ENCODE data around the gene RPS27.
"Not testable (repeated sequence)": the region's sequence is repeated elsewhere in the genome, so short reads cannot be mapped to it uniquely, and the experiment has no call there.

RPS27 gene

DNA sequence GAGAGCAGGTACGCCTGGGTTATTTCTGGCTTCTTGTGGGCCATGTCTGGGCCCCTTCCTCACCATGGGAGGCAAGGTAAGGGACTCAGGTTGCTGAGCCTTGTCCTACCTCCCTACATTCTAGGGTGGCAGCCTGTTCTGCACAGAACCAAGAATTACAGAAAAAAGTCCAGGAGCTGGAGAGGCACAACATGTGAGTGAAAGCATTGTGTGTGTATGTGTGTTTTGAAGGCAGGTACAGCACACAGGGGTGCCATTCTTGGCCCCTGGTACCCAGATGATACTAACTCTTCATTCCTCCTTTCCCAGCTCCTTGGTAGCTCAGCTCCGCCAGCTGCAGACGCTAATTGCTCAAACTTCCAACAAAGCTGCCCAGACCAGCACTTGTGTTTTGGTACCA, 17.5 kb upstream of the RPS27 start:
- H3K36me3 ChIP-seq (ENCODE audit: control insufficient read depth, insufficient read depth, low read length), result peaks cover 26% of the 10 kb centered on the region
- H3K9me3 ChIP-seq (ENCODE audit: control insufficient read depth, low read length), result no peaks in the 10 kb centered on the region
- DNase-seq, result no peak
- H3K4me1 ChIP-seq (ENCODE audit: control insufficient read depth, insufficient read depth, low read length, poor library complexity, severe bottlenecking), result peaks cover 18% of the 10 kb centered on the region
- no peaks in the 10 kb centered on the region for H3K27me3 ChIP-seq (replicated peaks; ENCODE audit: control insufficient read depth, insufficient read depth, low read length, poor library complexity, severe bottlenecking)
- H3K4me3 ChIP-seq (ENCODE audit: insufficient read depth, low read depth, low read length, poor library complexity, severe bottlenecking), result no peak overlapping the region
- H3K27ac ChIP-seq (ENCODE audit: insufficient read depth, low read length, poor library complexity, severe bottlenecking), result no peak overlapping the region

DNA sequence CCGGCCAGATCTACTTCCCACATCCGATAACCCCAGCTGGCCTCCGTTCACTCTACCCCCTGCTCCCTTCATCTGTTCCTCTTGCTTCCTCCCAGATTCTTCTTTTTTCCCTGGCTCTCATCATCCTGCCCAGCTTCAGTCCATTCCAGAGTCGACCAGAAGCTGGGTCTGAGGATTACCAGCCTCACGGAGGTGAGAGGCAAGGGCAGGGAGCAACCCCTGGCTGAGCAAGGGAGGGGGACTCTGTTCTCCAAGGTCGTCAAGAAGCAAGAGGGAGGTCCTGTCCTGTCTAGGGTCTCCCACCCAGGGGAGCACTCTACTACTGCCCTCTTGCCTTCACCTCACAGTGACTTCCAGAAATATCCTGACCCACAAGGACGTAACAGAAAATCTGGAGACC, 17.0 kb upstream of the RPS27 start:
- peaks cover 18% of the 10 kb centered on the region for H3K4me1 ChIP-seq (ENCODE audit: control insufficient read depth, insufficient read depth, low read length, poor library complexity, severe bottlenecking)
- no peak overlapping the region for H3K4me3 ChIP-seq (ENCODE audit: insufficient read depth, low read depth, low read length, poor library complexity, severe bottlenecking)
- no peak overlapping the region for H3K27ac ChIP-seq (ENCODE audit: insufficient read depth, low read length, poor library complexity, severe bottlenecking)
- no peak for DNase-seq
- H3K36me3 ChIP-seq (ENCODE audit: control insufficient read depth, insufficient read depth, low read length), result peaks cover 26% of the 10 kb centered on the region
- H3K9me3 ChIP-seq (ENCODE audit: control insufficient read depth, low read length), result no peaks in the 10 kb centered on the region
- no peaks in the 10 kb centered on the region for H3K27me3 ChIP-seq (replicated peaks; ENCODE audit: control insufficient read depth, insufficient read depth, low read length, poor library complexity, severe bottlenecking)

DNA sequence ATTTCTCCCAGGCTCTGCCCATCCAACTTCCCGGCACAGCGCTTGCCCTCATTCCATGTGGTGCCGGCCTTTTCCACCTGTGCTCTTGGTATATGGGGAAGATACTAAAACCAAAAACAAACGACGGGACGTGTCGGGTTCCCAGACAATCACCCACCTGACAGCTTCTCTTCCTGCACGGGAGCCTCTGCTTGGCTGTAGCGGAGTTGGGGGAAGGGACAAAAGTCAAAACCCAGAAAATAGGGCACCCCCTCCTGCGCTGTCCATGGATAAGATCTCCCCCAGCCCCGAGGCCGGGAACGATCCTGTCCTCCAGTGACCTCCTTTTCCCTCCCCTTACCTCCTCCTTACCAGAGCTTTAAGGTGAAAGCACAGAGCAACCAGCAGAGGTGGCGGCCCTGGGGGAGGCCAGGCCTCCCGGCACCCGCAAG, 13.7 kb upstream of the RPS27 start:
- DNase-seq, result no peak
- H3K4me1 ChIP-seq (ENCODE audit: control insufficient read depth, insufficient read depth, low read length, poor library complexity, severe bottlenecking), result peaks cover 18% of the 10 kb centered on the region
- H3K27ac ChIP-seq (ENCODE audit: insufficient read depth, low read length, poor library complexity, severe bottlenecking), result peak overlapping the region; percentile 91
- no peaks in the 10 kb centered on the region for H3K27me3 ChIP-seq (replicated peaks; ENCODE audit: control insufficient read depth, insufficient read depth, low read length, poor library complexity, severe bottlenecking)
- peak overlapping the region; percentile 93 for H3K4me3 ChIP-seq (ENCODE audit: insufficient read depth, low read depth, low read length, poor library complexity, severe bottlenecking)
- no peaks in the 10 kb centered on the region for H3K9me3 ChIP-seq (ENCODE audit: control insufficient read depth, low read length)
- H3K36me3 ChIP-seq (ENCODE audit: control insufficient read depth, insufficient read depth, low read length), result peaks cover 26% of the 10 kb centered on the region

DNA sequence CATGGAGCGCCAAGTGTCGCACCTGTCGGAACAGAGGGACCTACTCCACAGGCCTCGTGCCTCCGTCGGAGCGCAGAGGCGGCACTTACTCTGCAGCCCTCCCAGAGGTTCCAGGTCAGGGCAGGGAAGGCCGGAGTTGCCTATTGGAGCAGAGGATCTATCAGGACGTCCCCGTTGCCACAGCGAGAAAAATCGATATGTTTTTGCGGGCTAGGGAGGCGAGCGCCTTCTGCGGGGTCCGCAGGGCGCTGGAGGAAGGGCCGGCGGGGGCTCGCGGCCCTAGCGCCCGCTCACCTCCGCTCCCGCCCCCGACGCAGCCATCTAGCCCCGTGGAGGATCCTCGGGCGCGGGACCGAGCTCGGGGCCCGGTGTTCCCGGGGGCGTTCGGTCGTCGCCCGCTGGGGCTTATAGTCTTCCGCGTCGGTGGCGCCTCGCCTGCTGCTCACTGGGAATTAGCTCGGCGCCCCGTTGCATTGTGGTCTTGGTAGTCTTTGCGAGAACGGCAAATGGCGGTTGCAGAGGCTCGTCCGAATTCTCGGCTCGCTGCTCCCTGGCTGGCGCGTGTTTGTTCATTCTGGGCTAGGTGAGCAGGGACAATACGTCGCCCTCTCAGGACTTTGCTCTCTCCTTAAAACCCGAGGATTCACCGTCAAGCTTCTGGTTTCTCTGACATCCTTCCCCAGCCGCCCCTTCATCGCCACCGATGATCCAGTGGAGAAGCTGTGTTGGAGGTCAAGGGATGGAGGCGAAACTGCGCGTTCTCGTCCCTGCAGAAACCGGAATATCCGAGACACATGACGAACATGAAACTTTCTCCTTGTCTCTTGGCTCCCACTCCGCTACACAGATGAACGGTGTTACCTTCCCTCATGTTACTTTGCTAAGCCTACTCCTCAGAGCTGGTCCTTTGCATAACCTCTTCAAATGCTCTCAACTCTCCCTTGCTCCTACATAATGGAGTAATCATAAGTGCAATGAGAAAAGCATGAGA, 13.0 kb upstream of the RPS27 start, which contains the start of gene JTB:
Gene JTB, minus strand, starts transcription at position 425 of the 991 bp plus-strand sequence. Its CDS starts 422 bp downstream, at position 3.
- DNase-seq, result peak; percentile 70 to 78 (median 71)
- peak within 1 kb of the TSS; percentile 93 for H3K4me3 ChIP-seq (ENCODE audit: insufficient read depth, low read depth, low read length, poor library complexity, severe bottlenecking)
- H3K27me3 ChIP-seq (replicated peaks; ENCODE audit: control insufficient read depth, insufficient read depth, low read length, poor library complexity, severe bottlenecking), result no peaks in the 10 kb centered on the region
- H3K36me3 ChIP-seq (ENCODE audit: control insufficient read depth, insufficient read depth, low read length), result peaks cover 26% of the 10 kb centered on the region
- no peaks in the 10 kb centered on the region for H3K9me3 ChIP-seq (ENCODE audit: control insufficient read depth, low read length)
- peak within 1 kb of the TSS; percentile 91 for H3K27ac ChIP-seq (ENCODE audit: insufficient read depth, low read length, poor library complexity, severe bottlenecking)
- peaks cover 16% of the 10 kb centered on the region for H3K4me1 ChIP-seq (ENCODE audit: control insufficient read depth, insufficient read depth, low read length, poor library complexity, severe bottlenecking)

DNA sequence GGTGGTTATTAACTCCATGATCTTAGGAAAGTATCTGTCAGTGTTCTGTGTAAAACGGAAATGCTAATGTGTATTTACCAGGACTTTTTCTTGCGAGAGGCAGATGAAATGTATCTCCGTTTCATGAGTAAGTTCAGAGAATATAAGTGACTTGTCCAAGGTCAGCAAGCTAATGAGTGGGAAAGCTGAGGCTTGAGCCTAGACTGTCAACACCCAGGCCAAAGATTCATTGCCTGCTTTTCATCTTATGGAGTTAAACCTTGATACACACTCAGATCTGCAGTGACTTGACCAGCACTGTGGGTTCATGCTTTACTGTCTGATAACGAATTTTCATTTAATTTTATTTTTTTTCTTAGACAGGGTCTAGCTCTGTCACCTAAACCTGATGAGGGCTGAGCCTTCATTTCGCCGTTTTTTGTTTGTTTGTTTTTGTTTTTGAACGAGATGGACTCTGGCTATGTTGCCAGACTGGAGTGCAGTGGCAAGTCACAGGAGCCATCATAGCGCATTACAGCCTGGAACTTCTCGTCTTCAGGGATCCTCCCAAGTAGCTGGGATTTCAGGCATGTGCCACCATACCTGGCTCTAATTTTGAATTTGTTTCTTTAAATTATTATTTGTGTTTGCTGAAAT, 12.2 kb upstream of the RPS27 start:
- peaks cover 16% of the 10 kb centered on the region for H3K4me1 ChIP-seq (ENCODE audit: control insufficient read depth, insufficient read depth, low read length, poor library complexity, severe bottlenecking)

DNA sequence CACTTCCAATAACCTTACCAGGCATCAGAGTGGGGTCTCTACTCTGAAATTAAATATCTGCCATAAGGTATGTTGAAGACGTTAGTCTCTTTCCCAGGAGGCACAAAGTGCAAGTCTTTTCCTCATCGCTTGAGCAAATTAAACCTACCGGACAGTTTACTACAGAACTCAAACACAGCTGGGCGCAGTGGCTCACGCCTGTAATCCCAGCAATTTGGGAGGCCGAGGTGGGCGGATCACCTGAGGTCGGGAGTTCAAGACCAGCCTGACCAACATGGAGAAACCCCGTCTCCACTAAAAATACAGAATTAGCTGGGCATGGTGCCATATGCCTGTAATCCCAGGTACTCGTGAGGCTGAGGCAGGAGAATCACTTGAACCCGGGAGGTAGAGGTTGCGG, 11.5 kb upstream of the RPS27 start:
- Histone ChIP-seq H3K4me1 (ENCODE audit: control insufficient read depth, insufficient read depth, low read length, poor library complexity, severe bottlenecking) (peaks cover 16% of the 10 kb centered on the region), H3K36me3 (ENCODE audit: control insufficient read depth, insufficient read depth, low read length) (peaks cover 17% of the 10 kb centered on the region)
- not testable (repeated sequence) for H3K27me3 ChIP-seq (replicated peaks; ENCODE audit: control insufficient read depth, insufficient read depth, low read length, poor library complexity, severe bottlenecking); DNase-seq; H3K27ac ChIP-seq (ENCODE audit: insufficient read depth, low read length, poor library complexity, severe bottlenecking); H3K9me3 ChIP-seq (ENCODE audit: control insufficient read depth, low read length); H3K4me3 ChIP-seq (ENCODE audit: insufficient read depth, low read depth, low read length, poor library complexity, severe bottlenecking)

More for the DNA sequence above, 12.2 kb upstream of the RPS27 start:
- no peak for DNase-seq
- H3K9me3 ChIP-seq (ENCODE audit: control insufficient read depth, low read length), result no peaks in the 10 kb centered on the region
- H3K36me3 ChIP-seq (ENCODE audit: control insufficient read depth, insufficient read depth, low read length), result peaks cover 24% of the 10 kb centered on the region
- H3K4me3 ChIP-seq (ENCODE audit: insufficient read depth, low read depth, low read length, poor library complexity, severe bottlenecking), result peak overlapping the region; percentile 93
- H3K27me3 ChIP-seq (replicated peaks; ENCODE audit: control insufficient read depth, insufficient read depth, low read length, poor library complexity, severe bottlenecking), result no peaks in the 10 kb centered on the region
- peak overlapping the region; percentile 91 for H3K27ac ChIP-seq (ENCODE audit: insufficient read depth, low read length, poor library complexity, severe bottlenecking)

DNA sequence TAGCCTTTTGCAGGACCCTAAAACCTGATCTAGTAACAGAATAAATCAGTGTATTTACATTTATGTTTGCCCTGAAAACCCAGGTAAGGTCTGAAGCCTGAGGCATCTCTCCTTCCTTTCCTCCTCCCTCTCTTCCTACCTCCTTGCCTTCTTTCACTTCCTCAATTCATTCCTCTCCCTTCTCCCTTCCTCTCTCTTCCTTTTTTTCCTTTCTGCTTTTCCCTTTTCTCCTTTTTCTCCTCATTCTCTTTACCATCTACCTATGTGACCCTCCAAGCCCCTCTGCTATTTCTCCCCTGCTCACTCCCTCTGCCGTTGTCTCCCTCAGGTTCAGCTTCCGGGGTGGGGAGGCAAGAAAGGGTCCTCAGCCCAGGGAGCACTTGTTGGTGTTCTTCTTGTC, 8.8 kb upstream of the RPS27 start:
- not testable (repeated sequence) for H3K4me3 ChIP-seq (ENCODE audit: insufficient read depth, low read depth, low read length, poor library complexity, severe bottlenecking); H3K27ac ChIP-seq (ENCODE audit: insufficient read depth, low read length, poor library complexity, severe bottlenecking); H3K27me3 ChIP-seq (replicated peaks; ENCODE audit: control insufficient read depth, insufficient read depth, low read length, poor library complexity, severe bottlenecking); H3K36me3 ChIP-seq (ENCODE audit: control insufficient read depth, insufficient read depth, low read length); H3K9me3 ChIP-seq (ENCODE audit: control insufficient read depth, low read length); DNase-seq
- H3K4me1 ChIP-seq (ENCODE audit: control insufficient read depth, insufficient read depth, low read length, poor library complexity, severe bottlenecking), result peaks cover 10% of the 10 kb centered on the region

DNA sequence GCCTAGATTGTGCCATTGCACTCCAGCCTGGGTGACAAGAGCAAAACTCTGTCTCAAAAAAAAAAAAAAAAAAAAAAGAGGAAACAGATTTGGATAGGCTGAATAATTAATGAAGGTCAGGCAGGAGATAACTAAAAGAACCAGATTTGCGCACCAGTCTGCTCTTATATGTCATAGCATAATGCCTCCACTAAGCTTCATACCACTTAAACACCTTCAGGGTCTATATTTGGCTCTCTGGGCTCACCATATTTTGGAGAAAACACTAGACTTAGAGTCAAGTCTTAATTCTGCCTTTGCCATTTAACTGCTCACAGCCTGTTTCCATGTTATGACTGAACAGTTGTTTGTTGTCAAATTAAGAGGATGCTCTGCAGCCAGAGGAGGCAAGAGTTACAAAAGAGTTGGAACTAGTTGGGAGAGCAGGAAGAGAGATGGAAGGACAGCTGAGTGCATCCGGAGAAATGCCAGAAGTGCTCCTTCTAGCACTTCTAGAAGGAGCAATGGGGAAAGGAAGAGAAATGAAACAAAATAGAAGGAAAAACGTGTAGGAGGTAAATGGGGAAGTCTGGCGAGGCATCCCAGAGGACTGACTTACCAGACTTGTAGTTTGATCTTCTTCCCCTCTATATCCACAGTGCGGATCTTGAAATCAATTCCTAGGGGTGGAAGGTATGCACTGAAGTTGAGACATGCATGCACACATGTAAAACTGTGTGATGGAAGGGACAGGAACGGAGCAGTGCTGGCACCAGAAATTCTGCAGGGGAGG, 6.3 kb upstream of the RPS27 start:
- no peaks in the 10 kb centered on the region for H3K9me3 ChIP-seq (ENCODE audit: control insufficient read depth, low read length)
- DNase-seq, result no peak
- no peaks in the 10 kb centered on the region for H3K27me3 ChIP-seq (replicated peaks; ENCODE audit: control insufficient read depth, insufficient read depth, low read length, poor library complexity, severe bottlenecking)
- H3K27ac ChIP-seq (ENCODE audit: insufficient read depth, low read length, poor library complexity, severe bottlenecking), result no peak overlapping the region
- H3K4me1 ChIP-seq (ENCODE audit: control insufficient read depth, insufficient read depth, low read length, poor library complexity, severe bottlenecking), result peaks cover 7% of the 10 kb centered on the region
- H3K36me3 ChIP-seq (ENCODE audit: control insufficient read depth, insufficient read depth, low read length), result no peaks in the 10 kb centered on the region
- no peak overlapping the region for H3K4me3 ChIP-seq (ENCODE audit: insufficient read depth, low read depth, low read length, poor library complexity, severe bottlenecking)

DNA sequence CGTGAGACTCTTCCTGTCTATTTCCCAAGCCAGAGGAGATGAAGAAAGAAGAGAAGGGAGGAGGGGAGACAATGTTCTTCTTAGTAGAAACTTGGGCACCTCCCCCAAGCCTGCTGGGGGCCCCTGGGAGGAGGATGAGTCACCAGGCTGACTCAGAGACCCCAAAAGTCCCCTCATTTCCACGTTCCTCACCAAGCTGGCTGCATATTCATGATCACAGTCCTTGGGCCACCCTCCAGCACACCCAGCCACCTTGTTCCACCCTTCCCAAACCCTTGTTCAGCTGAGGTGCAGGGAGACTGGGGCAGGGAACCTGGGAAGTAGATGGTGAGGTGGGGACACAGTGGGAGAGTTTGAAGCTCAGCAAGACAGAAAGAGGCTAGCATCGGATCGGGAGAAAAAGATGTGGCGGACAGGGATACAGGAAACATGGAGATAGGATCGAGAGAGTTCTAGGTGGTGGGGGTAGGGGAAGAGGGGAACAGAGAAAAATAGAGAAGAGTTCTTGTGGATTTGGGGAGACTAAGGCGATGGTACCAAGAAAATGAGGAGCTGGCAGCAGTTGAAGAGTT, 5.1 kb upstream of the RPS27 start:
- DNase-seq, result no peak
- Histone ChIP-seq H3K27me3 (replicated peaks; ENCODE audit: control insufficient read depth, insufficient read depth, low read length, poor library complexity, severe bottlenecking) (no peaks in the 10 kb centered on the region), H3K27ac (ENCODE audit: insufficient read depth, low read length, poor library complexity, severe bottlenecking) (no peak overlapping the region), H3K36me3 (ENCODE audit: control insufficient read depth, insufficient read depth, low read length) (no peaks in the 10 kb centered on the region), H3K9me3 (ENCODE audit: control insufficient read depth, low read length) (no peaks in the 10 kb centered on the region), H3K4me3 (ENCODE audit: insufficient read depth, low read depth, low read length, poor library complexity, severe bottlenecking) (no peak overlapping the region), H3K4me1 (ENCODE audit: control insufficient read depth, insufficient read depth, low read length, poor library complexity, severe bottlenecking) (peaks cover 7% of the 10 kb centered on the region)
